Smooth muscle cell (in vitro differentiated cells): ENCODE results near the gene DYNLRB1. TPM values are rescaled to one million over a fixed set of nuclear protein-coding genes. Genes with fewer than 3 reads are reported as not detected.
A peak's percentile ranks its signal among the peaks of the same experiment; 100 is the strongest.

Source experiments
- DNase-seq: peaks from one replicate; lab custom pipeline; 2025; ENCODE audit not compliant: unreplicated experiment; lab: John Stamatoyannopoulos, UW
- H2AFZ ChIP-seq: fragments of 200-600 bp; sonication (generic); 2 replicates; pipeline ENCODE4 v1.6.0; 2016; ENCODE audit warnings: antibody characterized with exemption, low read depth, mild to moderate bottlenecking
- H3F3A ChIP-seq: fragments of 200-600 bp; sonication (generic); 2 replicates; pipeline ENCODE4 v1.6.0; 2017; ENCODE audit warnings: antibody characterized with exemption, low read depth
- H3K27ac ChIP-seq: fragments of 200-600 bp; sonication (generic); 2 replicates; pipeline ENCODE4 v1.5.1; 2016; ENCODE audit warnings: low read depth, mild to moderate bottlenecking
- H3K27me3 ChIP-seq: fragments of 200-600 bp; sonication (generic); 2 replicates; pipeline ENCODE4 v1.6.1; 2016; ENCODE audit warnings: low read depth, mild to moderate bottlenecking
- H3K36me3 ChIP-seq: fragments of 200-600 bp; sonication (generic); 2 replicates; pipeline ENCODE4 v1.5.1; 2016; ENCODE audit warnings: low read depth
- H3K4me1 ChIP-seq: fragments of 200-600 bp; sonication (generic); 2 replicates; pipeline ENCODE4 v1.5.1; 2016; ENCODE audit warnings: low read depth
- H3K4me2 ChIP-seq: fragments of 200-600 bp; sonication (generic); 2 replicates; pipeline ENCODE4 v1.6.0; 2016; ENCODE audit warnings: mild to moderate bottlenecking
- H3K4me3 ChIP-seq: fragments of 200-600 bp; sonication (generic); 2 replicates; pipeline ENCODE4 v1.5.1; 2016; ENCODE audit warnings: mild to moderate bottlenecking
- H3K79me2 ChIP-seq: fragments of 200-600 bp; sonication (generic); 2 replicates; pipeline ENCODE4 v1.6.0; 2016; ENCODE audit warnings: low read depth, mild to moderate bottlenecking
- H3K9ac ChIP-seq: fragments of 200-600 bp; sonication (generic); 2 replicates; pipeline ENCODE4 v1.6.0; 2016; ENCODE audit warnings: low read depth
- H3K9me3 ChIP-seq: fragments of 200-600 bp; sonication (generic); replicated peaks from 2 replicates; pipeline ENCODE4 v1.5.1; 2016; ENCODE audit warnings: low read depth
- H4K20me1 ChIP-seq: fragments of 200-600 bp; sonication (generic); 2 replicates; pipeline ENCODE4 v1.6.0; 2016; ENCODE audit warnings: low read depth
- WGBS: methylation state at CpG from one replicate; pipeline ENCODE4 v1.1.7; 2016; ENCODE audit warnings: low lambda C conversion rate; 5-methylcytosine and 5-hydroxymethylcytosine counted together
- polyA plus RNA-seq: library from polyadenylated mRNA; unstranded; fragments of >200 nt; fragmentation: Nextera tagmentation; extraction: Ambion mirVana; gene quantifications from 2 replicates; pipeline ENCODE4 v1.2.1, GENCODE V29; 2016
- total RNA-seq: library from RNA; depleted of rRNA; stranded (reverse); fragments of >200 nt; gene quantifications from 2 replicates; pipeline ENCODE4 v1.2.3, GENCODE V29; 2014
- TF ChIP-seq, protein P1 (sequence below): fragments of 200-600 bp; sonication (generic); IDR thresholded peaks from 2 replicates; pipeline ENCODE4 v1.5.1; 2017; ENCODE audit warnings: borderline replicate concordance, mild to moderate bottlenecking, antibody characterized with exemption; ENCODE audit not compliant: insufficient read depth, poor library complexity, severe bottlenecking

DYNLRB1 gene
- total and polyA plus RNA-seq, 2 experiments from 2014 or later, result 202 to 224 TPM

DNA sequence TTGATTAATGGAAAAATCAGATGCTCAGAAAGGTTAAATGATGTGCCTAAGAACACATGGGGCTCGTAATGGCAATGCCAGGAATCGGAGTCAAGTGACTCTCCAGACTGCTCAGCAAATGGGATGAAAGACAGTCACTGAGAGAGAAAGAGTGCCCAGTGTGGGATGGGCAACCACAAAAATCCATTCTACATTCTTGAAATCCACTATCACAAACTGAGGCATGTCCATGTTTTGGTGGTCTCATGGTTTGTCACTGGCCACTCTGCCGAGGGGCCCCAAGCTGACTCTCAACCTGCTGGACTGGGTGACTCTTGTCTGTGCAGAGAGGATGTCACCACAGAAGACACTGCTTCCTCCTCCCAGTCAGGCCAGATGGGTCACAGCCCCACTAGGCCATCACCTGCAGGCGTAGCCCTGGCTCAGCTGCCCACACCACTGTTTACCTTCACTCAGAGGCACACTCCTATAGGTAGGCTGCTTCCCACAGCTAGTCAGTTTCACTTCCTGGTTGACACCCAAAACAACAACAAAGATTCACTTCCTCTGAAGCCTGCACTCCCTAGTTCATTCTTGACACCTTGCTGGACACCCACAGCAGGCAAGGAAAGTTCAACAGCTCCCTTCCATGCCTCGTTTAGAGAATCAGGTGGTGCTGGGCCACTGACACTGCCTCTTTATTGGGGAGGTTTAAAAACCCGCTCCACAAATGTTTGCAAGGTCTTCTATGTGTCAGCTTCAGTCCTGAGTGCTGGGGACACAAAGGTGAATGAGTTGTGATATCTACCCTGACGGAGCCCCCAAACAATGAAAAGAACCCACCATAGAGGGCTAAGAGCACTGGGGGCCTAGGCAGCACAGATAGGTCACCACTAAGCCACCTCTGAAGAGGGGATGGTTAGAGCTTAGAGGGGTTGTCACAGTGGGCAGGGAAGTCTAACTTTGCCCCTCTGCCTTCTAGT lies 64.0 kb downstream of the DYNLRB1 start:
- Histone ChIP-seq H3K27ac (no peak overlapping the region), H3K36me3 (no peaks in the 10 kb centered on the region), H3K9ac (no peak overlapping the region), H2AFZ (no peak overlapping the region), H3K4me3 (no peak overlapping the region), H3K27me3 (no peaks in the 10 kb centered on the region), H4K20me1 (no peaks in the 10 kb centered on the region), H3K79me2 (no peaks in the 10 kb centered on the region), H3K9me3 (no peaks in the 10 kb centered on the region), H3F3A (peaks cover 5% of the 10 kb centered on the region), H3K4me1 (peaks cover 6% of the 10 kb centered on the region), H3K4me2 (no peak overlapping the region)
- WGBS, result 82% methylated on average over 7 of the region's 7 CpGs
- no peak for DNase-seq
- TF ChIP-seq, protein P1, sequence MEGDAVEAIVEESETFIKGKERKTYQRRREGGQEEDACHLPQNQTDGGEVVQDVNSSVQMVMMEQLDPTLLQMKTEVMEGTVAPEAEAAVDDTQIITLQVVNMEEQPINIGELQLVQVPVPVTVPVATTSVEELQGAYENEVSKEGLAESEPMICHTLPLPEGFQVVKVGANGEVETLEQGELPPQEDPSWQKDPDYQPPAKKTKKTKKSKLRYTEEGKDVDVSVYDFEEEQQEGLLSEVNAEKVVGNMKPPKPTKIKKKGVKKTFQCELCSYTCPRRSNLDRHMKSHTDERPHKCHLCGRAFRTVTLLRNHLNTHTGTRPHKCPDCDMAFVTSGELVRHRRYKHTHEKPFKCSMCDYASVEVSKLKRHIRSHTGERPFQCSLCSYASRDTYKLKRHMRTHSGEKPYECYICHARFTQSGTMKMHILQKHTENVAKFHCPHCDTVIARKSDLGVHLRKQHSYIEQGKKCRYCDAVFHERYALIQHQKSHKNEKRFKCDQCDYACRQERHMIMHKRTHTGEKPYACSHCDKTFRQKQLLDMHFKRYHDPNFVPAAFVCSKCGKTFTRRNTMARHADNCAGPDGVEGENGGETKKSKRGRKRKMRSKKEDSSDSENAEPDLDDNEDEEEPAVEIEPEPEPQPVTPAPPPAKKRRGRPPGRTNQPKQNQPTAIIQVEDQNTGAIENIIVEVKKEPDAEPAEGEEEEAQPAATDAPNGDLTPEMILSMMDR, result no peak

DNA sequence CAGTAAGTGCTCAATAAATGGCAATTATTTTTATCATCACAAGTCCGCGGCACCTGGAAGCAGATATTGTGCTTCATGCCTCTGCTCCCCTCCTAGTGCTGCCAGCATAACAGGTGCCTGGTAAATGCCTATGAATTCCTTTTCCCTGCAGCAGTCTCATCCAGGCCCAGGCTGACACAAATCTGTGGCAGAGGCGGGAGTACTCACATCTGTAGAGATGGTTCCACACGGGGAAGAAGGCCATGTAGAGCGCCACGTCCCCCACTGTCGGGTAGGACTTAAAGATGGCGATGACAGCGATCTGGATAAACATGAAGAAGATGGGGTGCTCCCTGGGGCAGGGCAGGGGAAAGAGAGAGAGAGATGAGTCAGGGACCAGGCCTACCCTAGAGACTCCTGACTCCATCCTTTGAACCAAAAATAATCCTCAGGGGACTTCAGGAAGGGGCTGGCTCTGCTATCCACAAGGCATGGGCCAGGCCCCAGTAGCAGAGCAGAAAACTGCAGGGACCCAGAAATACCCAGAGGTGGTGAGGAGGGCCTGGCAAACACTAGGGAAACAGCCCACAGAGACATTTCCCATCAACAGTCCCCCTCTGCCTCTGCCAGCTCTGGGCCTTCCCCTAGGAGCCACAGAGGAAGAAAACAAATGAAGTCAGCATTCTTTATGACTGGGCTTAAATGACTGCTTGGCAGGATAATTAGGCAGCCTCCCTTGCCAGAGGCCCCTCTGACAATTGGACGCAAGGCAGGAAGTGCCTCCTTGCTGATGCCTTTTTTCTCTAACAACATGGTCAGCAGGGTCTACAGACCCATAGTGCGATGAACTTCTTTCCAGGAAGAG lies 65.3 kb downstream of the DYNLRB1 start:
- H3K4me2 ChIP-seq, result no peak overlapping the region
- peaks cover 6% of the 10 kb centered on the region for H3K4me1 ChIP-seq
- DNase-seq, result no peak
- H3K27ac ChIP-seq, result peak overlapping the region; percentile 30
- no peaks in the 10 kb centered on the region for H3K36me3 ChIP-seq
- H2AFZ ChIP-seq, result no peak overlapping the region
- no peaks in the 10 kb centered on the region for H4K20me1 ChIP-seq
- no peaks in the 10 kb centered on the region for H3K27me3 ChIP-seq
- H3K4me3 ChIP-seq, result no peak overlapping the region
- WGBS, result 88% methylated on average over 11 of the region's 11 CpGs
- no peaks in the 10 kb centered on the region for H3K9me3 ChIP-seq
- no peaks in the 10 kb centered on the region for H3K79me2 ChIP-seq
- peaks cover 5% of the 10 kb centered on the region for H3F3A ChIP-seq
- H3K9ac ChIP-seq, result no peak overlapping the region
- TF ChIP-seq, protein P1, result no peak

DNA sequence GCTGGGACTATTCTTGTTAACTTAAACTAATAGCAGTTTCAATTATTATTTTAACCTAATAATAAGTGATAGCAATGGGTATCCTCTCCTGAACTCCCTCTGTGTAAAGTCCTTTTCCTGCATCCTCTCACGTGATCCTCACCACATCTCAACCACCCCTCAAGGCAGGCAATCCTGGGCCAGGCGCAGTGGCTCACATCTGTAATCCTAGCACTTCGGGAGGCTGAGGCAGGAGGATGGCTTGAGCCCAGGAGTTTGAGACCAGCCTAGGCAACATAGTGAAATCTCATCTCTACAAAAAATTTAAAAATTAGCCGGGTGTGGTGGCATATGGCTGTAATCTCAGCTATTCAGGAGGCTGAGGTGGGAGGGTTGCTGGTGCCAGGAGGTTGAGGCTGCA lies 66.0 kb downstream of the DYNLRB1 start:
- H3K79me2 ChIP-seq, result no peaks in the 10 kb centered on the region
- H4K20me1 ChIP-seq, result no peaks in the 10 kb centered on the region
- TF ChIP-seq, protein P1, result no peak
- H3K4me3 ChIP-seq, result no peak overlapping the region
- peaks cover 5% of the 10 kb centered on the region for H3F3A ChIP-seq
- no peaks in the 10 kb centered on the region for H3K27me3 ChIP-seq
- H3K9me3 ChIP-seq, result no peaks in the 10 kb centered on the region
- WGBS, result 89% methylated on average over 4 of the region's 4 CpGs
- no peak overlapping the region for H3K4me2 ChIP-seq
- no peak overlapping the region for H3K9ac ChIP-seq
- H2AFZ ChIP-seq, result no peak overlapping the region
- no peak for DNase-seq
- H3K27ac ChIP-seq, result peak overlapping the region; percentile 30
- H3K4me1 ChIP-seq, result peaks cover 6% of the 10 kb centered on the region
- H3K36me3 ChIP-seq, result no peaks in the 10 kb centered on the region
